Vagina (tissue), 2 donors: ENCODE data around the gene IGHMBP2. TPM values are rescaled to one million over a fixed set of nuclear protein-coding genes. Genes with fewer than 3 reads are reported as not detected.
A peak's percentile ranks its signal among the peaks of the same experiment; 100 is the strongest.
"Not testable (repeated sequence)": the region's sequence is repeated elsewhere in the genome, so short reads cannot be mapped to it uniquely, and the experiment has no call there.

Experiments
- DNase-seq, 2 donors: peaks; one replicate each; pipeline ENCODE4 v3.0.0-alpha.2; 2017; ENCODE audit errors: extremely low spot score in 2 of 2
- H3K27ac ChIP-seq: fragments of 200-600 bp; sonication (generic); one replicate; pipeline ENCODE4 v1.5.1; 2019
- H3K27me3 ChIP-seq: fragments of 200-600 bp; sonication (generic); one replicate; pipeline ENCODE4 v1.5.1; 2019
- H3K36me3 ChIP-seq, 2 donors: fragments of 200-600 bp; sonication (generic); one replicate each; pipeline ENCODE4 v1.5.1; 2017 to 2019
- H3K4me1 ChIP-seq: fragments of 200-600 bp; sonication (generic); one replicate; pipeline ENCODE4 v1.5.1; 2019
- H3K4me3 ChIP-seq, 2 donors: fragments of 200-600 bp; sonication (generic); 1 replicate in 1 of 2; 2 replicates in 1 of 2; pipeline ENCODE4 v1.5.1; 2016 to 2019
- H3K9me3 ChIP-seq: fragments of 200-600 bp; sonication (generic); one replicate; pipeline ENCODE4 v1.5.1; 2019
- CTCF ChIP-seq, 3 experiments: fragments of 450-650 bp in 2 of 3; fragments of 200-600 bp in 1 of 3; sonication (generic) in 1 of 3; IDR thresholded peaks; one replicate each; pipeline ENCODE4 v1.5.1; 2017 to 2019; ENCODE audit warnings: antibody characterized with exemption in 3 of 3, mild to moderate bottlenecking in 2 of 3, moderate library complexity in 2 of 3
- POLR2A ChIP-seq, 2 donors: fragments of 450-650 bp; IDR thresholded peaks; one replicate each; pipeline ENCODE4 v1.6.1; 2017; ENCODE audit warnings: antibody characterized with exemption in 2 of 2, mild to moderate bottlenecking in 2 of 2, moderate library complexity in 2 of 2
- POLR2AphosphoS5 ChIP-seq, 2 donors: sonication (generic); formaldehyde crosslinking; IDR thresholded peaks; one replicate each; pipeline ENCODE4 v1.9.0; 2017; ENCODE audit warnings: antibody characterized with exemption in 2 of 2, mild to moderate bottlenecking in 2 of 2, low read depth in 1 of 2; ENCODE audit not compliant: insufficient read depth in 1 of 2
- intact Hi-C: fragments of 100-400 bp; cut with DNase I; formaldehyde crosslinking; loops from one replicate; pipeline ENCODE4 v1.15.1; 2023
- total RNA-seq: library from RNA; depleted of rRNA; stranded (reverse); fragments of >200 nt; gene quantifications from one replicate; pipeline ENCODE4 v1.2.3, GENCODE V29; 2016

Gene IGHMBP2
- 8.3 TPM for total RNA-seq

GRCh38 chr11:68903288-68904247 is at the start of gene IGHMBP2, which contains the start of gene MRPL21:
TSS of gene IGHMBP2 (plus strand) at chr11:68903891. CDS start at chr11:68903953, 62 bp downstream.
TSS of gene MRPL21 (minus strand) at chr11:68903832. CDS start at chr11:68903810, 22 bp downstream.
- no peak for TF ChIP-seq CTCF (IDR thresholded peaks at IDR 0.05)
- TF ChIP-seq POLR2A (IDR thresholded peaks at IDR 0.05): peak in 1 of 2 donors; percentile 37
- TF ChIP-seq POLR2AphosphoS5 (IDR thresholded peaks at IDR 0.05; ENCODE audit: insufficient read depth in 1 of 2, low read depth in 1 of 2): peak; percentile 87 to 93
- Histone ChIP-seq H3K27me3 (no peaks in the 10 kb centered on the region), H3K27ac (peak within 1 kb of the TSS; percentile 87), H3K9me3 (no peaks in the 10 kb centered on the region), H3K4me1 (peaks cover 38% of the 10 kb centered on the region), H3K36me3 (peaks cover 0 to 28% of the 10 kb centered on the region in 2 donors), H3K4me3 (peak within 1 kb of the TSS; percentile 72 to 80)
- intact Hi-C loops: loop anchor here (1.0 kb wide), 1 partner anchor 186 kb away; no protein-coding TSS in a partner anchor
- no peak for DNase-seq

GRCh38 chr11:68854273-68854958 is 49.3 kb upstream of the IGHMBP2 start:
- no peak for DNase-seq
- peak overlapping the region; percentile 47 to 54 for H3K4me3 ChIP-seq
- H3K27ac ChIP-seq: no peak overlapping the region
- peaks cover 20% of the 10 kb centered on the region for H3K4me1 ChIP-seq
- no peaks in the 10 kb centered on the region for H3K9me3 ChIP-seq
- no peaks in the 10 kb centered on the region for H3K36me3 ChIP-seq
- H3K27me3 ChIP-seq: no peaks in the 10 kb centered on the region
- TF ChIP-seq CTCF (IDR thresholded peaks at IDR 0.05) (no peak), POLR2AphosphoS5 (IDR thresholded peaks at IDR 0.05; ENCODE audit: insufficient read depth in 1 of 2, low read depth in 1 of 2) (no peak), POLR2A (IDR thresholded peaks at IDR 0.05) (no peak)
- intact Hi-C loops: no loop called here

- DNase-seq: no peak
- Histone ChIP-seq H3K27me3 (no peaks in the 10 kb centered on the region), H3K9me3 (no peaks in the 10 kb centered on the region), H3K4me3 (peak overlapping the region; percentile 47 to 54), H3K36me3 (no peaks in the 10 kb centered on the region), H3K27ac (peak overlapping the region; percentile 60), H3K4me1 (peaks cover 20% of the 10 kb centered on the region)
- intact Hi-C loops: no loop called here
- no peak for TF ChIP-seq POLR2A (IDR thresholded peaks at IDR 0.05)
- peak in 1 of 2 donors; percentile 25 for TF ChIP-seq POLR2AphosphoS5 (IDR thresholded peaks at IDR 0.05; ENCODE audit: insufficient read depth in 1 of 2, low read depth in 1 of 2)
These were observed 48.3 kb upstream of the IGHMBP2 start for GRCh38 chr11:68855205-68855981.

GRCh38 chr11:68856425-68857030 is 47.2 kb upstream of the IGHMBP2 start:
- DNase-seq, H3K27ac ChIP-seq, intact Hi-C loops, H3K36me3 ChIP-seq, H3K4me3 ChIP-seq, H3K27me3 ChIP-seq, H3K9me3 ChIP-seq: not testable (repeated sequence)
- H3K4me1 ChIP-seq: peaks cover 20% of the 10 kb centered on the region

- no peaks in the 10 kb centered on the region for H3K9me3 ChIP-seq
- no peak overlapping the region for H3K27ac ChIP-seq
- DNase-seq: no peak
- TF ChIP-seq POLR2AphosphoS5 (IDR thresholded peaks at IDR 0.05; ENCODE audit: insufficient read depth in 1 of 2, low read depth in 1 of 2) (no peak), CTCF (IDR thresholded peaks at IDR 0.05) (no peak), POLR2A (IDR thresholded peaks at IDR 0.05) (no peak)
- intact Hi-C loops: no loop called here
- peaks cover 20% of the 10 kb centered on the region for H3K4me1 ChIP-seq
- no peaks in the 10 kb centered on the region for H3K27me3 ChIP-seq
- no peaks in the 10 kb centered on the region for H3K36me3 ChIP-seq
- H3K4me3 ChIP-seq: no peak overlapping the region
These were observed 46.6 kb upstream of the IGHMBP2 start for GRCh38 chr11:68857037-68857586.
